ENCODE results near the gene HSPB9.

Gene HSPB9

DNA sequence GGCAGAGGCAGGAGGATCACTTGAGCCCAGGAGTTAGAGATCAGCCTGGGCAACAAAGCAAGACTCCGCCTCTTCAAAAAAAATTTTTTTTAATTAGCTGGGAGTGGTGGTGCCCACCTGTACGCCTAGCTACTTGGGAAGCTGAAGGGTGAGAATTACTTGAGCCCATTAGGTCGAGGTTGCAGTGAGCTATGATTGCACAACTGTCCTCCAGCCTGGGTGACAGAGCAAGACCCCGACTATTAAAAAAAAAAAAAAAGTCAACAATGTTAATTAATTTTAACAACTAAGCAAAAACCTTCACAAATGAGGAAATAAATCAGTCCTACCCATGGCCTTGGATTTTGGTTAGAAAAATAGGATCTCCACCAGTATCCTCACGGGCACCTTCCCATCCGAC is 15.5 kb upstream of the HSPB9 start:
- no peak for DNase-seq (ENCODE audit: extremely low read depth, insufficient read length)
- TF ChIP-seq, protein P1, sequence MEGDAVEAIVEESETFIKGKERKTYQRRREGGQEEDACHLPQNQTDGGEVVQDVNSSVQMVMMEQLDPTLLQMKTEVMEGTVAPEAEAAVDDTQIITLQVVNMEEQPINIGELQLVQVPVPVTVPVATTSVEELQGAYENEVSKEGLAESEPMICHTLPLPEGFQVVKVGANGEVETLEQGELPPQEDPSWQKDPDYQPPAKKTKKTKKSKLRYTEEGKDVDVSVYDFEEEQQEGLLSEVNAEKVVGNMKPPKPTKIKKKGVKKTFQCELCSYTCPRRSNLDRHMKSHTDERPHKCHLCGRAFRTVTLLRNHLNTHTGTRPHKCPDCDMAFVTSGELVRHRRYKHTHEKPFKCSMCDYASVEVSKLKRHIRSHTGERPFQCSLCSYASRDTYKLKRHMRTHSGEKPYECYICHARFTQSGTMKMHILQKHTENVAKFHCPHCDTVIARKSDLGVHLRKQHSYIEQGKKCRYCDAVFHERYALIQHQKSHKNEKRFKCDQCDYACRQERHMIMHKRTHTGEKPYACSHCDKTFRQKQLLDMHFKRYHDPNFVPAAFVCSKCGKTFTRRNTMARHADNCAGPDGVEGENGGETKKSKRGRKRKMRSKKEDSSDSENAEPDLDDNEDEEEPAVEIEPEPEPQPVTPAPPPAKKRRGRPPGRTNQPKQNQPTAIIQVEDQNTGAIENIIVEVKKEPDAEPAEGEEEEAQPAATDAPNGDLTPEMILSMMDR (IDR thresholded peaks at IDR 0.05; ENCODE audit: insufficient read depth, low read length, poor library complexity, severe bottlenecking): no peak
- peaks cover 4% of the 10 kb centered on the region for H3K36me3 ChIP-seq (ENCODE audit: control insufficient read depth, insufficient read depth, low read length)
- H3K27me3 ChIP-seq (replicated peaks; ENCODE audit: control insufficient read depth, insufficient read depth, low read length): no peaks in the 10 kb centered on the region
- H3K4me3 ChIP-seq (replicated peaks; ENCODE audit: low read depth, low read length): no peak overlapping the region; the same call in 1 of the 2 replicates

DNA sequence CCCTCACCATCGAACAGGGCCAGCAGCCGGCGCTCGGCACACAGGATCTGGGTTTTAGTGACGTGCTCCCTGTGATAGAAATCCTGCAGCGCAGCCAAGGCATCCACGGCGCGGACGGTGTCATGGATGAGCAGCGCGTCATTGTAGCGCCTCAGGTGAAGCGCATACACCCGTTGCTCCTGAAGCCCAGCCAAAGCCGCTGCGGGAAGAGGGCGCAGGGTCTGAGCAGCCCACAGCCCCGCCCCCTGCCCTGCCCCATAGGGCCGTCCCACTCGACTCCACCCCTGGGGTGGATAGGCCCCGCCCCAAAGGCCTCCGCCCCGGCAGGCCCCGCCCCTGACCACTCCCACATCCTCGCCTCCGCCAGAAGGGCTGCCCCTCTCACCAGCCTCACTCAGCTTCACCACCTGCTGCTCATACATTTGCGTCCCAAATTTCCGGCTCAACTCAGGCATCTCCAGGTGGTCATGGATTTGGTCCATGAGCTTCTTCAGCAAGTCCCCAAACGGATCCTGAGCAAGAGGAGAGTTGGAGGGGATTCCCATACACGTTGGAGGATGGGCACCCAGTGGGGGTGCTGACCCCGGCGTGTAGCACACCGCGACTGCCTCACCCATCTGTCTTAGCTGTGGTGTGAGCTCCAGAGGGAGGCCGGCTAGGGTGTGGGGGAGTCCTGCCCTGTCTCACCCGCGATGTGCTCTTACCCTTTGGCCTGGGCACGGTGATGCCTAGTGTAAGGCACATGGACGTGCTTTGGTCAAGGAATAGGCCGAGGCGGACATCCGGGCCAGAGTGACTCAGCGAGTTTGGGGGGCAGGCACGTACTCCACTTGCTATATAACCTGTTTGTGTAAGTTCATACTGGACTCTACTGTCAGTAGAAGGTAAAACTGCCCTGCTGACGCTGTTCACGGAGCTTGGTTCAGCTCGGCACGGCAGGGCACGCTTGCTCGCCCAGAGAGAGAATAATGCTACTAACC is 14.7 kb upstream of the HSPB9 start:
- Histone ChIP-seq H3K36me3 (ENCODE audit: control insufficient read depth, insufficient read depth, low read length) (peaks cover 4% of the 10 kb centered on the region), H3K27me3 (replicated peaks; ENCODE audit: control insufficient read depth, insufficient read depth, low read length) (no peaks in the 10 kb centered on the region), H3K4me3 (replicated peaks; ENCODE audit: low read depth, low read length) (peak overlapping the region; percentile 49)
- TF ChIP-seq, protein P1 (IDR thresholded peaks at IDR 0.05; ENCODE audit: insufficient read depth, low read length, poor library complexity, severe bottlenecking): no peak
- DNase-seq (ENCODE audit: extremely low read depth, insufficient read length): peak; percentile 86

DNA sequence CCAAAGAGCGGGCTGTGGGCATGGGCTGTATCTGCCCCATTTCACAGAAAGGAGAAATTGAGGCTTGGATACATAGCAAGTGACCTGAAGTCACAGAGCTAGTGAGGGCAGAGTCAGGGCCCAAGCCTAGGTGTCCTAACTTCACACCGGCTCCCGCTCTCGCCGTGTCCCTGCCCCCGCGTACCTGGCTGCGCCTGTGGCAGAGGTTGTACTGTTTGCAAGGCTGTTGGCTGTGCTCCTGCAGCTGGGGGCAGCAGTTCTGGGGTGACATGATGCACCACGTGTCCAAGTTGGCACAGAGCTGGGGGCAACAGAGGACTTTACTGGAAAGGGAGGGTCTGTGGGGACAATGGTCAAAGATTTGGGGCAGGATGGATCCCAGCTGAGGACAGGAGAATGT is 13.5 kb upstream of the HSPB9 start:
- TF ChIP-seq, protein P1 (IDR thresholded peaks at IDR 0.05; ENCODE audit: insufficient read depth, low read length, poor library complexity, severe bottlenecking): no peak
- Histone ChIP-seq H3K36me3 (ENCODE audit: control insufficient read depth, insufficient read depth, low read length) (peaks cover 4% of the 10 kb centered on the region), H3K27me3 (replicated peaks; ENCODE audit: control insufficient read depth, insufficient read depth, low read length) (no peaks in the 10 kb centered on the region), H3K4me3 (replicated peaks; ENCODE audit: low read depth, low read length) (no peak overlapping the region)
- no peak for DNase-seq (ENCODE audit: extremely low read depth, insufficient read length)

DNA sequence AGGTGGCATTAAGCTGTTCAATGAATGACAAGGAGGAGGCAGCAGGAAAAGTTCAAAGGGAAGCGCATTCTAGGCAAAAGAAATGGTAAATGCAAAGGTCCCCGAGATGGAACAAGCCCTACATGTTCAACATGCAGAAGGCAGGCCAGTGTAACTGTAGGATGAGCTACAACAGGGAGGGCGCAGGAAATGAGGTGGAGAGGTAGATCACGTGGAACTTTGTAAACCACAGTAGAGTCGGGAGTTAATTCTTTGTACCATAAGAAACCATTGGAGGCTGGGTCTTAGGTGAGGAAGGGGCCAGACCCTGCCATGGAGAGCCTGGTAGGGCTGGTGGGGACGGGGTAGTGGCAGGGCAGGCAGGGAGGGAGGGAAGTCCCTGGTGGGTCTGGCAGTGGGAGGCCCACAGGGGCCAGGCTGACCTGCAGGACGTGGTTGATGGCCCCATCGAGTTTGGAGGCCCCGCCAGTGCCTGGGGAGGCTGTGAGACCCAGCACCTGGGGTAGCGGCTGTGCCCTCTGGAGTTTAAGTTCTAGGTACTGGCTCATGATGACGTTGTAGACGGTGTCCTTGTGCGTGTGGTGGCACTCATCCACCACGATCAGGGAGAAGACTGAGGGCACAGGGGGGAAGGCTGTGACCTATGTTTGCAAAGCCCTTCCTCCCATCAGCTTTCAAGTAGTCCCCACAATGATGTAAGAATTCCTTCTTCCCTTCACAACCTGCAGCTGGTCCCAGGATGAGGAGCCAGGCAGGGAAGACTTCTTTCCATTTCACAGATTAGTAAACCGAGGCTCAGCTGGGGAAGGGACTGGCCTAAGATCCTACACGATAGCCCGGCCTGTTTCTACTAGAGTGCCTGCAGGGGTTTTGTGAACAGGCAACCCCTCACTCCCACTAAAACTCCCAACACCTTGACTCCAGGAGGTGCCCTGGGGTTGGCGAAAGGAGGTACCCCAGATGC is 12.0 kb upstream of the HSPB9 start:
- TF ChIP-seq, protein P1 (IDR thresholded peaks at IDR 0.05; ENCODE audit: insufficient read depth, low read length, poor library complexity, severe bottlenecking): no peak
- peaks cover 6% of the 10 kb centered on the region for H3K36me3 ChIP-seq (ENCODE audit: control insufficient read depth, insufficient read depth, low read length)
- H3K27me3 ChIP-seq (replicated peaks; ENCODE audit: control insufficient read depth, insufficient read depth, low read length): no peaks in the 10 kb centered on the region
- no peak overlapping the region for H3K4me3 ChIP-seq (replicated peaks; ENCODE audit: low read depth, low read length)
- DNase-seq (ENCODE audit: extremely low read depth, insufficient read length): no peak

DNA sequence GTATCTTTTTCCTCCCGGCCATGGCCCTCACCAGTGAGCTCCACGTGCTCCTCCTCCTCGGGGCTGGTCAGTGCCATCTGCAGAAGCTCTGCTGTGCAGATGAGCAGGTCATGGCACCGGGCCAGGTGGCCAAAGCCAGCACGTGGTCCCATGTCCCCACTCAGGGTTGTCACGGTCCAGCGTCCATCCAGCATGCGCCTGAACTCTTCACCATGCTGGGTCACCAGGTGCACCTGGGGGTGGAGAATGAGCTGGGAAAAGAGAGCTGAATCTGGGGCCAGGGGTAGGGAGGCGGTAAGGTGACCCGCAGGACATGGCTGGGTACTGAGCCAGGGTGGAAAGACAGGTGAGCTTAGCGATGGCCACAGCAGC is 11.4 kb upstream of the HSPB9 start:
- TF ChIP-seq, protein P1 (IDR thresholded peaks at IDR 0.05; ENCODE audit: insufficient read depth, low read length, poor library complexity, severe bottlenecking): no peak
- H3K4me3 ChIP-seq (replicated peaks; ENCODE audit: low read depth, low read length): no peak overlapping the region; the same call in 1 of the 2 replicates
- DNase-seq (ENCODE audit: extremely low read depth, insufficient read length): no peak

More for the DNA sequence above, 11.4 kb upstream of the HSPB9 start:
- Histone ChIP-seq H3K27me3 (replicated peaks; ENCODE audit: control insufficient read depth, insufficient read depth, low read length) (no peaks in the 10 kb centered on the region), H3K36me3 (ENCODE audit: control insufficient read depth, insufficient read depth, low read length) (peaks cover 4% of the 10 kb centered on the region)
